GM18868 (cell line): ENCODE measurements around the gene SMYD3.

Experiments
- ATAC-seq: cut with Tn5 transposase; IDR thresholded peaks from one replicate; pipeline ENCODE4 v1.9.1; 2021; ENCODE audit warnings: mild to moderate bottlenecking, moderate library complexity; ENCODE audit not compliant: unreplicated experiment

SMYD3 gene

DNA sequence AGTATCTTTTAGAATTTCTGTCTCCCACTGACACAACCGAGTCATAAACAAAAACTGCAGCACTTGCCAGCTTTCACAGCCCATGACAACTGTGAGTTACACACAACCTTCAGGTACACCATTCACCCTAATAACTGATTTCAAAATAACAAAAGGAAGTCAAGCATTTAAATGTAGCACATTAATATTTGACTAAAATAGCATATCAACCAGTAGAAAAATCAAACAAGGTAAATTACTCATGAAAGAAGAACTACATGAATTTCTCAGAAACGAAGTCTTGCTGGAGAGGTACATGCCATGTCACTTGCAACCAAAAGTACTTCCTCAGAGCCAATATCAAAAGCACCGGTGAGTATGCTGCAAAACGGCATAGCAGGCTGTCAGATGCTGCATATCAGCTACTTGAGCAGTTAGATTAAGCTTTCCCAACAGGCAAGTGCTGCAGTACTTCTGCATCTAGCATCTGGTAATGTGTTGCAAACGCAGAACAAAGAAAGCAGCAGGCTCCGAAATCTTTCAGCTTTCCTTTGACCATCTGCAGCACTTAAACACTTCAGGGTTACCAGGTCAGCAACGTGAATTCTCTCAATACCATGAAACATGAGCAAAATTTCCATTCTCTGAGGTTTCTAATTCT lies 223.2 kb downstream of the SMYD3 start:
- ATAC-seq = no peak

DNA sequence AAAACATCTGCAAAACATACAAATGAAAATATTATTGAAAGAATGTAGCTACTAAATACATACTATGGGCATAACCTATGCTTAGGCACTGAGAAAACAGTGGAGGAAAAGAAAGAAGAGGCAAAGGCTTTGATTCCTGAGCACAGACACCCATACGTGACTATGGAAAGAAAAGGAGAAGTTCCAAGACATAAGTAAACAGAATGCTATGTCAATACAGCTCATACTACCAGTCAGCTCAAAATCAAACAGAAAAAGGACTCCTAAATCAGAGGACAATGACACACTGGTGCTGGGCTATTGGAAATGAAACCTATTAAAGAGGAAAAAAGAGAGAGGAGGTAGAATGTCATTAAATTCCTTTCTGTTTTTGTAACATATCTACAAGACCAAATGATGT lies 225.4 kb downstream of the SMYD3 start:
- no peak for ATAC-seq

DNA sequence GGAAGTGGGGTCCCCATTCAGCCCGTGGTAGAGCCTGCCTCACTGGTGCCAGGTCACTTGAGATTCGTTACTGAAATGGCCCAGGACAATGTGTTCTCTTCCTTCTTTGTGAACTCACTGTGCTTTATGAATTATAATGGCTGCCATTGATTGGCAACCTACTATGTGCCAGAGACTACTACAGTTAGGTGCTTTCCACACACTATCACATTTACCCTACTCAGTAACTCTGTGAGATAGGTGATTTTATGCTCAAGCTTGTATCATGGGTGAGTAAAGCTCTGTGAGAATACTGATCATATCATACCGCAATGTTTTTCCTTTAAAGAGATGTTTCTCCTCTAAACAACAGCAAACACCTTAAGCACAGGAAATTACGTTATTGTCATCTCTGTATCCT lies 225.9 kb downstream of the SMYD3 start:
- ATAC-seq = no peak

DNA sequence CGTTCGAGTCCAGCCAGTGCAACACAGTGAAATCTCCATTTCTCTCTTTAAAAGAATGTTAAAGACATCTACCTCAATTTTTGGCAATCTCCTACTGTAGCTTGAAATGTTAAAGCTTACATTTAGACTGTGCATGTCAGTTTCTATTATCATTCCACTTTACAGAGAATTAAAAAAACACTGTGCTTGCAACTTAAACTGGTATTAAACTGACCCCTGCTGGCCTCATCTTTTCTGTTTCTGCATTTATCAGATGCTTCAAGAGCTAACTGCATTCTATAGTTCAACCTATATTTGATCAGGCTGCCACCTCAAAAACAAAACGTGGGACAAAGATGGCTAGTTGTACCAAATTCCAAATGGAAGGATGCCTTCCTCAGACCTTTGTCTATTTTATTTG lies 226.5 kb downstream of the SMYD3 start:
- no peak for ATAC-seq

DNA sequence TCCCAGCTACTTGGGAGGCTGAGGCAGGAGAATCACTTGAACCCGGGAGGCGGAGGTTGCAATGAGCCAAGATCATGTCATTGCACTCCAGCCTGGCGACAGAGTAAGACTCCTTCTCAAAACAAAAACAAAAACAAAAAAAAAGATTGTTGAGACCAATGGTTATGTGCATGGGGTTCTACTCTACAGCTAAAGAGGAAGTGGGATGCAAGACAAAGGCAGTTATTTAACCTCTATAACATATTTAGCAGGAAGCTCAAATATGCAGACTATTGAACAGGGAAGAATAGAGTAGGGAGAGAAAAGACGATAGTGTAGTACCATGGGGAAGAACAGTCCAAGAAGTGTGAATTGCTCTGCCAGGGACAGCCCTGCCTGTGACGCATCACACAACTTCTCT lies 227.7 kb downstream of the SMYD3 start:
- ATAC-seq = no peak

DNA sequence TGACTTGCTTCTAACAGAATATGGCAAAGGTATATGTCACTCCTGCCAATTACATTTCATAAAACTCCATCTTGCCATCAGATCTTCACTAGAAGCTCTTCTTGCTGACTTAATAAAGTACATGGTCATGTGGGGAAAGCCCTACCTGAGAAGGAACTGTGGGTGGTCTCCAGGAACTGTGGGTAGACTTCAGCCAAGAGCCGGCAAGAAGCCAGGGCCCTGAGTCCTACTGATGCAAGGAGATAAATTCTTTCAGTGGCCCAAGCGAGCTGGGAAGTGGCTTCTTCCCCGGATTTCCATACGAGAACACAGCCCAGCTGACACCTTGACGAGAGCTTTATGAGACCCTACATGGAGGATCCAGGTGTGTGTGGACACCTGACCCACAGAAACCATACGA lies 228.7 kb downstream of the SMYD3 start:
- ATAC-seq = no peak

DNA sequence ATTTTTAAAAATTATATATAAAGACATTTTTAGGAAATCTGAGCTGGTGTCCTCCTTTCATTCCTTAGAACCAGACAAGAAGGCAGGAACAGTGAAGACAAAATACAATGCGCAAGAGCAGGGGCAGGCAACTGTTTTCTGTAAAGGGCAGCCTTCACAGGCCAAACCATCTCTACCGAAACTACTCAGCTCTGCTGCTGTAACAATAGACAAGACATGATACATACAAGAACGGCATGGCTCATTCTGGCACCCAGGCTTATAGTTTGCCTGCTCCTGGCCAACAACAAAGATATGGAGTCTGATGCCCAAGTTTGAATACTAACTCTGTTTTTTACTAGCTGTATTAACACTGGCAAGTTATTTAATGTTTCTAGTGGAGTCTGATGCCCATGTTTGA lies 232.0 kb downstream of the SMYD3 start:
- no peak for ATAC-seq

DNA sequence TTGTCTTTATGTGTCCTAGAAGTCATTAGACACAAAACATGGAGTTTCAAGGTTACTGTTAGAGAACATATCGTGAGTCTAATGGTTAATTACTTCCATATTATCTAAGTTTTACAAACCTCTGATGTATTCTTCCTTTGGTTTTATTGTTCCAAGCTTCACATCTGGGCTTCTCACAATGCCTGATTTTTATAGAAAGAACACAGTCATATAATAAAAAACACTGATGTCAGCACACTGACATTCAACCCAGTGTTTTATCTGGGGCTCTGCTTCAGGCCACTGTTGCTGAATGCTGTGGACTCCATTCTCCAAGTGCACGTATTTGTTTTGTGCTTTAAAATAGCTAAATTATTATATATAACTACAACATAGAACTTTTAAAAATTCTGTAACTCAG lies 232.9 kb downstream of the SMYD3 start:
- no peak for ATAC-seq

DNA sequence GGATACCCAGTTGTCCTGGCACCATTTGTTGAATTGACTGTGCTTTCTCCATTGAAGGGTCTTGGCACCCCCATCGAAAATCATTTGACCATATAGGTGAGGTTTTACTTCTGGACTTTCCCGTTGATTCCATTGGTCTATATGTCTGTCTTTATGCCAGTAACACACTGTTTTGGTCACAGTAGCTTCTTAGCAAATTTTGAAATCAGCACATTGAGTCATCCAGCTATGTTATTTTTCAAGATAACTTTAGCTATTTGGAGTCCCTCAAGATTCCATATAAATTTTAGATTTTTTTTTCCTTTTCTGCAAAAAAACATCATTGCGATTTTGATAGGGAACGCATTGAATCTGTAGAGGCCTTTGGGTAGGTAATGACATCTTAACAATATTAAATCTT lies 235.6 kb downstream of the SMYD3 start:
- ATAC-seq = no peak

DNA sequence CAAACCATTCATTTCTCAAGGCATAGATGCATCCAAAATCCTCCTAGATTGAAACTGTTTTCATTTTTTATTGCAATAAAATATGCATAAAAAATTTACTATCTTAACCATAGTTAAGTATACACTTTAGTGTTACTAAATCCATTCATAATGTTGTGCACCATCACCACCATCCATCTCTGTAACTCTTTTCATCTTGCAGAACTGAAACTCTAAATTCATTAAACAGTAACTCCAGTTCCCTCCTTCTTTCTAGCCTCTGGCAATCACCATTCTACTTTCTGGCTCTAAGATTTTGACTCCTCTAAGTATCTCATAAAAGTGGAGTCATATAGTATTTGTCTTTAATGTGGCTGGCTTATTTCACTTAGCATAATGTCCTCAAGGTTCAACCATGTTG lies 236.8 kb downstream of the SMYD3 start:
- no peak for ATAC-seq

DNA sequence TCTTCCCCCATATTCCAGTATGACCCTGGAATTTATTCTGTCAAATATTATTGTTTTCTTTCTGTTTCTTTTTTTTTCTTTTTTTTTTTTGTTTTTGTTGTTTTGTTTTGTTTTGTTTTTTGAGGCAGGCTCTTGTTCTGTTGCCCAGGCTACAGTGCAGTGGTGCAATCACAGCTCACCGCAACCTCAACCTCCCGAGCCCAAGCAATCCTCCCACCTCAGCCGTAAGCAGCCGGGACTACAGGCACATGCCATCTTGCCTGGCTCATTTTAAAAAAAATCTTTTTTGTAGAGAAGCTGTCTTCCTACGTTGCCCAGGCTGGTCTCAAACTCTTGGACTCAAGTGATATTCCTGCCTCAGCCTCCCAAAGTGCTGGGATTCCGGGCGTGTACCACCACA lies 237.6 kb downstream of the SMYD3 start:
- no peak for ATAC-seq

DNA sequence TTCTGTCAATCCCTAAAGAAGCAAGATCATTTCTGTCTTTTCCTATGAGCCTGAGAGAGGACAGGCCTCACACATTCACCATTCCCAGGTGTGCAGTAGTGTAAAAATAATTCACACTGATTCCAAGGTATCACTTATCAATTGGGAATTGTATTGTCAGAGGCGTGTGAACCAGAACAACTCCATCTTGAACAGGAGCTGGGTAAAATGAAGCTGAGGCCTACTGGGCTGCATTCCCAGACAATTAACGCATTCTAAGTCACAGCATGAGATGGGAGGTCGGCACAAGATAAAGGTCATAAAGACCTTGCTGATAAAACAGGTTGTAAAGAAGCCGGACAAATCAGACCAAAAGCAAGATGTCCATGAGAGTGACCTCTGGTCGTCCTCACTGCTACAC lies 239.2 kb downstream of the SMYD3 start:
- no peak for ATAC-seq

DNA sequence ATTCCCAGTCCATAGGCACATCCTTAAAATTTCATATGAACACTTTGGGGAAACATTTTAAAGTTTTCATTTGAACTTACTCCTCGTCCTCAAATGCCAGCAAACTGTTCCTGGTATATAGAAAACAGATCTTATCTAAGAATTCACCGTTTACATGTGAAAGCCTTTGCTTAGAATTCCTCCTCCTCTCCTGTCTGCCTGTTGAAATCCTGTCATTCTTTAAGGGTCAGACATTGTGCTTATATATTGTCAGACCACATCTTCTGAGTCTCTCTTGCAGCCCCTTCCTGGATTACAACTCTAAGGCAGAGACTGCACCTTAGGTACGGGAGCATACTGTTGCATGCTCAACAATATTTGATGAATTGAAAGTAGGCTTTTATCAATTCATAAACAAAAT lies 239.7 kb downstream of the SMYD3 start:
- ATAC-seq = no peak

DNA sequence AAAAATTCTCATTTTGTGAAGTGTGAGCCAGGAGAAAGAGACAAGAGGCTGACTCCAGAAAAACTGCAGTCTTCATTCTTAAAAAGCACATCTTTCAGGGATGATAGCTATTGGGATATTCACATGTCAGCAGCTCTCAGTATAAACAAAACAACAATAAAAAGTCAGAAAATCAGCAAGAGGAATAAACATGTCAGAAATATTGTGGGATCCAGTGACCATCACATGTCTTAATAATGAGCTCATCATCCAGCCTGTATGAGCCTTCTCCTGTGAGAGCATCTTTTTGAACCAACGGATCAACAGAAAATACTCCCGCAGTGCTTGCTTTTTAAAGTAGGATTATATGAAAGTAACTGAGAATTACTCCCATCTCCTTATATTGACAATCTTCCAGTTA lies 241.6 kb downstream of the SMYD3 start:
- ATAC-seq = no peak

DNA sequence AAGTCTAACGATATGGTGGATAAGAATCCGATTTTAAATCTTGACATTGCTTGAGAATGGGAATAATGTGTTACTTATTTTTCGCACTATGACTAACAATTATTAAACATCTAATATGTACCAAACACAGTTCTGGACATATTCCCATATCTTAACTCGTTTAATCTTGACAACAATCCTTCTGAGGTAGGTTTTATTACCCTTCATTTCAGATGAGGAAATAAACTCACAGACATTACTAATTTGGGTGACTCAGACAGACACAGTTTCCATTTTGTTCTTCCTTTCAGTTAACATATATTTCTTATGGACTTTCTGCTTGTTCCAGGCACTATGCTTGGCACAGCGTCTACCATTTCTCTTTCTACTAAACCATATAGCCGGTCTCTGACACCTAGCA lies 244.8 kb downstream of the SMYD3 start:
- no peak for ATAC-seq

DNA sequence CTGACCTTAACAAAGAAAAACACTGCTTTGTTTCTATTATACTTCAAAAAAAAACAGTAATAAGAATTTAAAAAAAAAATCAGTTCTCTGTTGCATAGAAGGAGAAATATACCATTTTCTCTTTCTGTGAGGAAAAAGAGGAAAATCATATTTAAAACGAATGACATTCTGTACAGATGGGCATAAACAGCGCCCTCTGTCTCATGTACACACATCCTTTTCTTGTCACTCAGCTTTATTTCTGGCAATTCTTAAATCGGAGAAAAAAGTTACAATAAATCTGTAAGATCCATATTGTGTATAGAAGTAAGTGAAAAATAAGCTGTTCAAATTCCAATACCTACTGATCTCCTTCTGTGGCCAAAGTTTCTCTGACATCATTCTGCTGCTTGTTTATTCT lies 245.4 kb downstream of the SMYD3 start:
- no peak for ATAC-seq

DNA sequence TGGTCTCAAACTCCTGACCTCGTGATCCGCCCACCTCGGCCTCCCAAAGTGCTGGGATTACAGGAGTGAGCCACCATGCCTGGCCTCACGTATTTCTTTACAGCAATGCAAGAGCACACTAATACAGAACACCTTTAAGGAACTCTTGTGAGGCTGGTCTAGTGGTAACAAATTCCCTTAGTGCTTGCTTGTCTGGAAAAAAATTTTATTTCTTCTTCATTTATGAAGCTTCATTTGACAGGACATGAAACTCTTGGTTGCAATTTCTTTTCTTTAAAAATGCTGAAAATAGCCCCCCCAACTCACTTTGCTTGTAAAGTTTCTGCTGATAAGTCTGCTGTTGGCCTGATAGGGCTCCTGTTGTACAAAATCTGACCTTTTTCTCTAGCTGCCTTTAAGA lies 248.8 kb downstream of the SMYD3 start:
- ATAC-seq = no peak

DNA sequence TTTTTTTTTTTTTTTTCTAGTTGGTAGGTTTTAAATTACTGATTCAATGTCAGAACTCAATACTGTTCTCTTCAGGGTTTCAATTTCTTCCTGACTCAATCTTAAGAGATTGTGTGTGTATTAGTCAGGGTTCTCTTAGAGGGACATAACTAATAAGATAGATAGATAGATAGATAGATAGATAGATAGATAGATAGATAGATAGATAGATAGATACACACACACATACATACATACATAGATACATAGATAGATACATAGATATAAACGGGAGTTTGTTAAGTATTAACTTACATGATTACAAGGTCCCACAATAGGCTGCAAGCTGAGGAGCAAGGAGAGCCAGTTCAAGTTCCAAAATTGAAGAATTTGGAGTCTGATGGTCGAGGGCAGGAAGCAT lies 251.3 kb downstream of the SMYD3 start:
- no peak for ATAC-seq

DNA sequence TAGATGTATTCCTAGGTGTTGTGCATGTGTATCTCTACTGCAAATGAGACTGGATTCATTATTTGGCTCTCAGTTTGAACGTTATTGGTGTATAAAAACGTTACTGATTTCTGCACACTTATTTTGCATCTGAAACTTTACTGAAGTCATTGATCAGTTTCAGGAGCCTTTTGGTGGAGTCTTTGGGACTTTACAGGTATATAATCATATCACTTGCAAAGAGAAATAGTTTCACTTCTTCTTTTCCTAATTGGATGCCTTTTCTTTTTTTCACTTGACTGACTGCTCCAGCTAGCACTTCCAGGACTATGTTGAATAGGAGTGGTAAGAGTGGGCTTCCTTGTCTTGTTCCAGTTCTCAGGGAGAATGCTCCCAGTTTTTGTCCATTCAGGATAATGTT lies 252.2 kb downstream of the SMYD3 start:
- ATAC-seq = no peak

DNA sequence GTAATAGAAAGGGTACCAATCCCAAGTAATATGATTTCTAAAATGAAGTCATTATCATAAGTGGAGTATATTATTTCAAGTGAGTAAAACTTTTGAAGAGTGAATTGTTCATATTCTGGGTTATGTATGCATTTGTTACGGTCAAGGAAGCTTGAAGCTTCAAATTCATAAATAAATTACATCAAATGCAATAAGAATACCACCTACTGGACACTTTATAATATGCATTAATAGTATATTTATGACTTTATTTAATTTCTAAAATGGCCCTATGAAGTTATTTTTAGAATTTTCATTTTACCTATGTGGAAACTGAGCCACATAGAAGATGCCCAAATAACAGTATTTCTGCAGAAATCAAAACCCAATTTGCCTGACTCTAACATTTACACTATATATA lies 260.6 kb downstream of the SMYD3 start:
- ATAC-seq = no peak

DNA sequence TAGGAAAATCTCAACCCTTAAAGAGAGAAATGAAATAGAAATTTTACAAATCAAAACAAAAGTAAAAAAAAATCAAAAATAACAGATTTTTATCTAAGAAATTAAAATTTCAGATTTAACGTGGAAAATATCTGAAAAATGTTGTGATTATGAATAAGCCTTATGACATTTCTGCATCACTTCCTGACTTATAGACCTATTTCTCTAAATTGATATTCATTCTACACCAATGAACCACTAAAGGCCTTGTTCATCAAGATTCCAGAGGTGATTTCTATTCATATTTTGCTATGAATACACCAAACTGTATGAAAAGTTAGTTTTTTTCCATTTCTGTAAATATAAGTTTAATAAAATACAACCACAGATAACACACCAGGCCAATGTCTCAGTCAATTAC lies 261.5 kb downstream of the SMYD3 start:
- ATAC-seq = no peak

DNA sequence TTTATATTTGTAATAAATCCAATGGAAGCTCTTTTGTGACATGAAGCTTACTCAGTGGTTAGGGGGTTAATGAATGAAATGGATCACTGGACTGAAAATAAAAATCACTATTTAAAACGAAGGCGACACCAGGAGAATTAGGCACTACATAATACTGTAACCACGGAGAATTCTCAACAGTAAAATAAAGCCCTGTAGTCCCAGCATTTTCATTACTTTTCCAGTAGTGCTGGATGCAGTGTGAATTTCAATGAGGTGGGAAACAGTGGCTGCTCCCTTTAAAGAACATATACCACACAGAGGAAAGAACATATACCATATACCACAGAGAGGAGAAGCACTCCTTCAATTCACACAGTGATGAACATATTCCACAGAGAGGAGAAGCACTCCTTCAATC lies 275.0 kb downstream of the SMYD3 start:
- no peak for ATAC-seq

DNA sequence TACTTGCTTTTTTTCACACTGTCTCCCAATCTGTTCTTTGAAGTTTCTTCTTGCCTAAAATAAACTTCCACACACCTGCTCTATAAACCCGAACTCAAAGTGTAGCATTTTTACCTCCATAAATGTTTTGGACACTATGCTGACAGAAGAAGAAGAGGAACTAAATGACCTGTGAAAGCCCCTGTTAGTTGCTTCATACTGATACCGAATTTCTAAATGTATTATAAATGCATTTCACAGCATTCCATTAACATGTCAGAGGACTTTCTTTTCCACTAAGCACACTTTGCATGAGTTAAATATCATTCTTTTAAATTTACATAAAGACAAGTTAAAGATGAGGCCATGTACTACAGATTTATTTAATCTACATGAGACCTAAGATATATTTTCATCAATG lies 281.0 kb downstream of the SMYD3 start:
- ATAC-seq = no peak
